HEK293 (cell line): ENCODE results near the gene ZNF112.

ENCODE experiments used
- CTCF ChIA-PET: fragments of 350-600 bp; formaldehyde crosslinking; extraction: SDS; loops from one replicate; lab custom pipeline; 2021; ENCODE audit warnings: antibody characterized with exemption; lab: Yijun Ruan, JAX
- POLR2A ChIA-PET: fragments of 300-600 bp; formaldehyde crosslinking; extraction: SDS; loops from one replicate; lab custom pipeline; 2020; ENCODE audit warnings: antibody characterized with exemption, inconsistent platforms; lab: Yijun Ruan, JAX
- H3K27ac ChIP-seq: fragments of 200-500 bp; sonication (Bioruptor generic); 2 replicates; pipeline ENCODE4 v1.5.1; 2014; ENCODE audit warnings: low read depth, low read length, control low read depth, inconsistent platforms; ENCODE audit errors: extremely low read depth
- H3K36me3 ChIP-seq, 2 experiments: fragments of 200-500 bp in 1 of 2; sonication (Bioruptor generic) in 1 of 2; 1 replicate in 1 of 2; 2 replicates in 1 of 2; pipeline ENCODE4 v1.5.1; 2014 to 2017; ENCODE audit warnings: inconsistent platforms in 2 of 2, low read length in 2 of 2; ENCODE audit not compliant: control insufficient read depth in 2 of 2, insufficient read depth in 1 of 2
- H3K4me1 ChIP-seq: fragments of 200-500 bp; sonication (Bioruptor generic); 2 replicates; pipeline ENCODE4 v1.5.1; 2014; ENCODE audit warnings: mild to moderate bottlenecking, low read length, inconsistent platforms; ENCODE audit not compliant: control insufficient read depth, insufficient read depth
- H3K4me3 ChIP-seq: 2 replicates; pipeline ENCODE4 v1.5.1; 2011; ENCODE audit warnings: low read depth, mild to moderate bottlenecking, control low read depth, low read length, moderate library complexity
- H3K9me3 ChIP-seq: fragments of 200-500 bp; sonication (Bioruptor generic); 2 replicates; pipeline ENCODE4 v1.5.1; 2014; ENCODE audit warnings: low read depth, low read length, inconsistent platforms; ENCODE audit not compliant: control insufficient read depth, insufficient read depth
- EGR2 ChIP-seq: fragments of 450-650 bp; formaldehyde crosslinking; IDR thresholded peaks from 2 replicates; pipeline ENCODE4 v1.5.1; 2016; ENCODE audit warnings: low read depth, missing biosample characterization, missing genetic modification characterization
- FEZF1 ChIP-seq: fragments of 450-650 bp; formaldehyde crosslinking; IDR thresholded peaks from 2 replicates; pipeline ENCODE4 v1.5.1; 2016; ENCODE audit warnings: missing biosample characterization, missing genetic modification characterization
- GLI2 ChIP-seq: fragments of 450-650 bp; formaldehyde crosslinking; IDR thresholded peaks from 2 replicates; pipeline ENCODE4; 2017; ENCODE audit warnings: missing biosample characterization, missing genetic modification characterization, low read depth, borderline replicate concordance
- KLF1 ChIP-seq: fragments of 450-650 bp; formaldehyde crosslinking; IDR thresholded peaks from 2 replicates; pipeline ENCODE4 v1.5.1; 2016; ENCODE audit warnings: missing biosample characterization, missing genetic modification characterization
- MEIS1 ChIP-seq: sonication (generic); formaldehyde crosslinking; IDR thresholded peaks from 2 replicates; pipeline ENCODE4 v1.8.1; 2022; ENCODE audit warnings: missing genetic modification reagents, mild to moderate bottlenecking, borderline replicate concordance
- PBX3 ChIP-seq: sonication (generic); formaldehyde crosslinking; IDR thresholded peaks from 2 replicates; pipeline ENCODE4 v1.8.1; 2022; ENCODE audit warnings: mild to moderate bottlenecking, moderate library complexity, missing genetic modification reagents
- SP2 ChIP-seq: fragments of 450-650 bp; formaldehyde crosslinking; IDR thresholded peaks from 2 replicates; pipeline ENCODE4 v1.5.1; 2016; ENCODE audit warnings: missing biosample characterization, missing genetic modification characterization
- ZBTB20 ChIP-seq: fragments of 450-650 bp; formaldehyde crosslinking; IDR thresholded peaks from 2 replicates; pipeline ENCODE4 v1.5.1; 2016; ENCODE audit warnings: missing biosample characterization, missing genetic modification characterization
- ZNF174 ChIP-seq: fragments of 450-650 bp; formaldehyde crosslinking; IDR thresholded peaks from 2 replicates; pipeline ENCODE4 v1.5.0; 2017; ENCODE audit warnings: missing biosample characterization, mild to moderate bottlenecking, missing genetic modification characterization
- ZNF266 ChIP-seq: fragments of 450-650 bp; formaldehyde crosslinking; IDR thresholded peaks from 2 replicates; pipeline ENCODE4 v1.5.1; 2016; ENCODE audit warnings: missing biosample characterization, missing genetic modification characterization, low read depth
- ZNF341 ChIP-seq: fragments of 450-650 bp; formaldehyde crosslinking; IDR thresholded peaks from 2 replicates; pipeline ENCODE4; 2016; ENCODE audit warnings: low read depth, missing biosample characterization, missing genetic modification characterization
- ZNF529 ChIP-seq: fragments of 450-650 bp; formaldehyde crosslinking; IDR thresholded peaks from 2 replicates; pipeline ENCODE4 v1.5.1; 2017; ENCODE audit warnings: missing genetic modification characterization, missing biosample characterization; ENCODE audit not compliant: insufficient replicate concordance
- ZNF549 ChIP-seq: fragments of 450-650 bp; IDR thresholded peaks from 2 replicates; pipeline ENCODE4 v1.5.1; 2018; ENCODE audit warnings: missing biosample characterization, missing genetic modification characterization, mild to moderate bottlenecking, inconsistent platforms, moderate library complexity
- ZNF585B ChIP-seq: fragments of 450-650 bp; formaldehyde crosslinking; IDR thresholded peaks from 2 replicates; pipeline ENCODE4 v1.5.1; 2016; ENCODE audit warnings: missing biosample characterization, missing genetic modification characterization
- ZNF600 ChIP-seq: fragments of 450-650 bp; formaldehyde crosslinking; IDR thresholded peaks from 2 replicates; pipeline ENCODE4 v1.5.1; 2016; ENCODE audit warnings: missing biosample characterization, missing genetic modification characterization
- ZNF785 ChIP-seq: fragments of 450-650 bp; formaldehyde crosslinking; IDR thresholded peaks from 2 replicates; pipeline ENCODE4 v1.5.1; 2016; ENCODE audit warnings: missing biosample characterization, missing genetic modification characterization
- TF ChIP-seq, protein P1 (sequence below): fragments of 450-650 bp; formaldehyde crosslinking; conservative IDR thresholded peaks from 2 replicates; pipeline ENCODE4 v1.5.1; 2016; ENCODE audit warnings: low read depth, missing biosample characterization, missing genetic modification characterization
- TF ChIP-seq, protein P2 (sequence below): fragments of 450-650 bp; formaldehyde crosslinking; IDR thresholded peaks from 2 replicates; pipeline ENCODE4 v1.5.1; 2016; ENCODE audit warnings: missing biosample characterization, missing genetic modification characterization

The ZNF112 gene

DNA sequence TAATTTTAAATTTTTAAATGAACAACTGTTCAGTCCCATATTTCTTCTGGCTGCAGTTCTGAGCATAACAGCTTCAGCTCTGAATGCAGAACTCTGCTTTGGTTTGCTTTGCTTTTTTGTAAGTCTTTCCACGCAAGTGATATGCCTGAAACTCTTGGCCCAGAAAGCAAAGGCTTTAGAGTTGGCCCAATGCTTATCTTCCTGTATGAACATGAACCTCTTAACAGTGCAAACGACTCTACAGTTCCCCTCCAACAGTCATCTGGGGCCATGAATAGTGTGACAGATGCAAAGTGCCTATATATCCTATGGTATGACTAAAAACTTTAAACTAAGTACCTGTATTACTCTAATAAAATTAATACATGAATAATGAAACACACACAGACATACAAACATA, 14.7 kb downstream of the ZNF112 start:
- H3K4me3 ChIP-seq, result no peak overlapping the region
- CTCF ChIA-PET, result interaction anchor here (1.0 kb wide), 1 partner anchor 241 kb away, joined by 4 read pairs; no protein-coding TSS in a partner anchor
- H3K27ac ChIP-seq, result no peak overlapping the region
- TF ChIP-seq ZNF266, result no peak
- TF ChIP-seq FEZF1 (tag by site-specific recombination), result no peak
- TF ChIP-seq ZNF341, result no peak
- TF ChIP-seq SP2 (tag by site-specific recombination), result no peak
- TF ChIP-seq EGR2 (tag by site-specific recombination), result no peak
- TF ChIP-seq ZNF785 (tag by site-specific recombination), result no peak
- TF ChIP-seq, protein P1, sequence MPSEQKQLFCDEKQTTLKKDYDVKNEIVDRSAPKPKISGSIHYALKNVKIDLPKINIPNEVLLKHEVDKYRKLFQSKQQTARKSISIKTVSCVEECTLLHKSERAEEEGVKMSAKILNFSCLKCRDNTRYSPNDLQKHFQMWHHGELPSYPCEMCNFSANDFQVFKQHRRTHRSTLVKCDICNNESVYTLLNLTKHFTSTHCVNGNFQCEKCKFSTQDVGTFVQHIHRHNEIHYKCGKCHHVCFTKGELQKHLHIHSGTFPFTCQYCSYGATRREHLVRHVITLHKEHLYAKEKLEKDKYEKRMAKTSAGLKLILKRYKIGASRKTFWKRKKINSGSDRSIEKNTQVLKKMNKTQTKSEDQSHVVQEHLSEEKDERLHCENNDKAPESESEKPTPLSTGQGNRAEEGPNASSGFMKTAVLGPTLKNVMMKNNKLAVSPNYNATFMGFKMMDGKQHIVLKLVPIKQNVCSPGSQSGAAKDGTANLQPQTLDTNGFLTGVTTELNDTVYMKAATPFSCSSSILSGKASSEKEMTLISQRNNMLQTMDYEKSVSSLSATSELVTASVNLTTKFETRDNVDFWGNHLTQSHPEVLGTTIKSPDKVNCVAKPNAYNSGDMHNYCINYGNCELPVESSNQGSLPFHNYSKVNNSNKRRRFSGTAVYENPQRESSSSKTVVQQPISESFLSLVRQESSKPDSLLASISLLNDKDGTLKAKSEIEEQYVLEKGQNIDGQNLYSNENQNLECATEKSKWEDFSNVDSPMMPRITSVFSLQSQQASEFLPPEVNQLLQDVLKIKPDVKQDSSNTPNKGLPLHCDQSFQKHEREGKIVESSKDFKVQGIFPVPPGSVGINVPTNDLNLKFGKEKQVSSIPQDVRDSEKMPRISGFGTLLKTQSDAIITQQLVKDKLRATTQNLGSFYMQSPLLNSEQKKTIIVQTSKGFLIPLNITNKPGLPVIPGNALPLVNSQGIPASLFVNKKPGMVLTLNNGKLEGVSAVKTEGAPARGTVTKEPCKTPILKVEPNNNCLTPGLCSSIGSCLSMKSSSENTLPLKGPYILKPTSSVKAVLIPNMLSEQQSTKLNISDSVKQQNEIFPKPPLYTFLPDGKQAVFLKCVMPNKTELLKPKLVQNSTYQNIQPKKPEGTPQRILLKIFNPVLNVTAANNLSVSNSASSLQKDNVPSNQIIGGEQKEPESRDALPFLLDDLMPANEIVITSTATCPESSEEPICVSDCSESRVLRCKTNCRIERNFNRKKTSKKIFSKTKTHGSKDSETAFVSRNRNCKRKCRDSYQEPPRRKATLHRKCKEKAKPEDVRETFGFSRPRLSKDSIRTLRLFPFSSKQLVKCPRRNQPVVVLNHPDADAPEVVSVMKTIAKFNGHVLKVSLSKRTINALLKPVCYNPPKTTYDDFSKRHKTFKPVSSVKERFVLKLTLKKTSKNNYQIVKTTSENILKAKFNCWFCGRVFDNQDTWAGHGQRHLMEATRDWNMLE (tag by site-specific recombination), result no peak
- no peak for TF ChIP-seq ZNF174 (tag by site-specific recombination)
- TF ChIP-seq ZNF585B (tag by site-specific recombination), result no peak
- no peak for TF ChIP-seq PBX3 (CRISPR knock-in tag)
- no peak for TF ChIP-seq ZBTB20 (tag by site-specific recombination)
- TF ChIP-seq ZNF600 (tag by site-specific recombination), result no peak
- TF ChIP-seq MEIS1 (CRISPR knock-in tag), result no peak
- TF ChIP-seq, protein P2, sequence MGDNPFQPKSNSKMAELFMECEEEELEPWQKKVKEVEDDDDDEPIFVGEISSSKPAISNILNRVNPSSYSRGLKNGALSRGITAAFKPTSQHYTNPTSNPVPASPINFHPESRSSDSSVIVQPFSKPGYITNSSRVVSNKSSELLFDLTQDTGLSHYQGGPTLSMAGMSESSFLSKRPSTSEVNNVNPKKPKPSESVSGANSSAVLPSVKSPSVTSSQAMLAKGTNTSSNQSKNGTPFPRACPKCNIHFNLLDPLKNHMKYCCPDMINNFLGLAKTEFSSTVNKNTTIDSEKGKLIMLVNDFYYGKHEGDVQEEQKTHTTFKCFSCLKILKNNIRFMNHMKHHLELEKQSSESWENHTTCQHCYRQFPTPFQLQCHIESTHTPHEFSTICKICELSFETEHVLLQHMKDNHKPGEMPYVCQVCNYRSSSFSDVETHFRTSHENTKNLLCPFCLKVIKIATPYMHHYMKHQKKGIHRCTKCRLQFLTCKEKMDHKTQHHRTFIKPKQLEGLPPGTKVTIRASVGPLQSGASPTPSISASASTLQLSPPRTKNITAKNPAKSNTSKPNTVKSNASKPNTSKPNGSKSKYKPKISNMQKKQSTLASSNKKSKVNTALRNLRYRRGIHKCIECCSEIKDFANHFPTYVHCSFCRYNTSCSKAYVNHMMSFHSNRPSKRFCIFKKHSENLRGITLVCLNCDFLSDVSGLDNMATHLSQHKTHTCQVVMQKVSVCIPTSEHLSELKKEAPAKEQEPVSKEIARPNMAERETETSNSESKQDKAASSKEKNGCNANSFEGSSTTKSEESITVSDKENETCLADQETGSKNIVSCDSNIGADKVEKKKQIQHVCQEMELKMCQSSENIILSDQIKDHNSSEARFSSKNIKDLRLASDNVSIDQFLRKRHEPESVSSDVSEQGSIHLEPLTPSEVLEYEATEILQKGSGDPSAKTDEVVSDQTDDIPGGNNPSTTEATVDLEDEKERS (tag by site-specific recombination), result no peak
- TF ChIP-seq GLI2, result no peak
- TF ChIP-seq ZNF549 (tag by site-specific recombination), result no peak
- no peak for TF ChIP-seq ZNF529 (tag by site-specific recombination)
- TF ChIP-seq KLF1 (tag by site-specific recombination), result no peak
- no peaks in the 10 kb centered on the region for H3K9me3 ChIP-seq
- no peaks in the 10 kb centered on the region for H3K4me1 ChIP-seq
- peaks cover 24 to 37% of the 10 kb centered on the region in 2 experiments for H3K36me3 ChIP-seq
- POLR2A ChIA-PET, result no interaction called here
